BE2C (cell line): ENCODE data around the gene ESRRA.

Experiments used
- DNase-seq: peaks from one replicate; pipeline ENCODE4 v3.0.0-alpha.2; 2020
- H3K27me3 ChIP-seq: fragments of 250-450 bp; sonication (Bioruptor Pico); 2 replicates; pipeline ENCODE4 v1.5.1; 2020; ENCODE audit warnings: mild to moderate bottlenecking
- H3K36me3 ChIP-seq: fragments of 250-450 bp; sonication (Bioruptor Pico); 2 replicates; pipeline ENCODE4 v1.5.1; 2020; ENCODE audit warnings: mild to moderate bottlenecking
- H3K4me1 ChIP-seq: fragments of 250-450 bp; sonication (Bioruptor Pico); 2 replicates; pipeline ENCODE4 v1.5.1; 2020
- H3K4me3 ChIP-seq: 2 replicates; pipeline ENCODE4 v1.5.1; 2011; ENCODE audit warnings: low read depth, low read length
- H3K9me3 ChIP-seq: fragments of 250-450 bp; sonication (Bioruptor Pico); 2 replicates; pipeline ENCODE4 v1.5.1; 2020
- TF ChIP-seq, protein P1 (sequence below): IDR thresholded peaks from 2 replicates; pipeline ENCODE4 v1.5.1; 2012; ENCODE audit warnings: mild to moderate bottlenecking, low read depth, low read length

Gene ESRRA

DNA sequence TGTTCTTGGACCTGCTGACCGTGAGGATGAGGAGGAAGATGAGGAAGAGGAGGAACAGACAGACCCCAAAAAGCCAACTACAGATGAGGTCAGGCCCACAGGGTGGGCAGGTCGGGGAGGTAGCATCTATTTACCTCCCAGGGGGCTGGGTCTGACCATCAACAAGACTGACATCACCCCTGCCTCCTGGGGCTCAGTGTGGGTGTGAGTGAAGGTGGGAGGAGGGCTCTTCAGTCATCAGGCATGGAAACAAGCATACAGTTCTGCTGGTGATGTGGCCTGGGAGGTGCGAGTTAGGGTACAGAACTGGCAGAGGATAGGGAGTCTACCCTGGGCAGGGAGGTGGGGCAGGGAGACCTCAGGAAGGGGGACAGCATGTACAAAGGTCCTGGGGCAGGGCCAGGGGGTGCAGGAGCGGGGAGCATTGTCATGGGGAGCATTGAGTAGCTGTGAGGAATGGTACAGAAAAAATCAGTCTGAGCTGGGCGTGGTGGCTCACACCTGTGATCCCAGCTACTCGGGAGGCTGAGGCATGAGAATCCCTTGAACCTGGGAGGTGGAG, 45.1 kb upstream of the ESRRA start:
- peaks cover 3% of the 10 kb centered on the region for H3K36me3 ChIP-seq

GRCh38 chr11:64261556-64262080, 43.7 kb upstream of the ESRRA start:
- H3K4me3 ChIP-seq, result no peak overlapping the region
- H3K36me3 ChIP-seq, result peaks cover 6% of the 10 kb centered on the region
- no peaks in the 10 kb centered on the region for H3K9me3 ChIP-seq
- H3K4me1 ChIP-seq, result peaks cover 16% of the 10 kb centered on the region
- TF ChIP-seq, protein P1, sequence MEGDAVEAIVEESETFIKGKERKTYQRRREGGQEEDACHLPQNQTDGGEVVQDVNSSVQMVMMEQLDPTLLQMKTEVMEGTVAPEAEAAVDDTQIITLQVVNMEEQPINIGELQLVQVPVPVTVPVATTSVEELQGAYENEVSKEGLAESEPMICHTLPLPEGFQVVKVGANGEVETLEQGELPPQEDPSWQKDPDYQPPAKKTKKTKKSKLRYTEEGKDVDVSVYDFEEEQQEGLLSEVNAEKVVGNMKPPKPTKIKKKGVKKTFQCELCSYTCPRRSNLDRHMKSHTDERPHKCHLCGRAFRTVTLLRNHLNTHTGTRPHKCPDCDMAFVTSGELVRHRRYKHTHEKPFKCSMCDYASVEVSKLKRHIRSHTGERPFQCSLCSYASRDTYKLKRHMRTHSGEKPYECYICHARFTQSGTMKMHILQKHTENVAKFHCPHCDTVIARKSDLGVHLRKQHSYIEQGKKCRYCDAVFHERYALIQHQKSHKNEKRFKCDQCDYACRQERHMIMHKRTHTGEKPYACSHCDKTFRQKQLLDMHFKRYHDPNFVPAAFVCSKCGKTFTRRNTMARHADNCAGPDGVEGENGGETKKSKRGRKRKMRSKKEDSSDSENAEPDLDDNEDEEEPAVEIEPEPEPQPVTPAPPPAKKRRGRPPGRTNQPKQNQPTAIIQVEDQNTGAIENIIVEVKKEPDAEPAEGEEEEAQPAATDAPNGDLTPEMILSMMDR, result no peak
- H3K27me3 ChIP-seq, result no peaks in the 10 kb centered on the region
- no peak for DNase-seq

More for the DNA sequence above, 45.1 kb upstream of the ESRRA start:
- H3K9me3 ChIP-seq, result no peaks in the 10 kb centered on the region
- no peaks in the 10 kb centered on the region for H3K27me3 ChIP-seq
- H3K4me1 ChIP-seq, result peaks cover 16% of the 10 kb centered on the region
- no peak for DNase-seq
- H3K4me3 ChIP-seq, result no peak overlapping the region
- TF ChIP-seq, protein P1, result no peak

DNA sequence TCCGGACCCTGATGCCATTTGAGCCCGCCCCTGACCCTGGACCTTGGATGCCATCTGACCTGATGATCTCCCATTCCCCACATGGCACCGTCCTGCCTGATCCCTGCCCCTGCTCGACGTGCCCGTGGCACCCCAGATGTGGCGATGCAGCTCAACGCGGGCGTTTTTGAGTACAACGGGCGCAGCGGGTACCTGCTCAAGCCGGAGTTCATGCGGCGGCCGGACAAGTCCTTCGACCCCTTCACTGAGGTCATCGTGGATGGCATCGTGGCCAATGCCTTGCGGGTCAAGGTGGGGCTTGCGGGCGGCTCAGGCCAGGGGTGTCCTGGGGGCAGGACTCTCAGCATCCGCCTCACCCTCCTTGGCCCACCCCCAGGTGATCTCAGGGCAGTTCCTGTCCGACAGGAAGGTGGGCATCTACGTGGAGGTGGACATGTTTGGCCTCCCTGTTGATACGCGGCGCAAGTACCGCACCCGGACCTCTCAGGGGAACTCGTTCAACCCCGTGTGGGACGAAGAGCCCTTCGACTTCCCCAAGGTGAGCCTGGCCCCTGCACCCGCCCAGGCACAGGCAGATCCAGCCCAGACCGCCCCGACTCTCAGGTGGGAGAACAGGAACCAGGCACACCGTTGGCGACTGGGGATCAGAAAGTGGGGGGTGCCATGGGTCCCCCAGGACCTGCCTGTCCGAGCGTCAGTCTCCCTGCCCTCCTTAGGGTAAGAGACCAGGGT, 42.9 kb upstream of the ESRRA start:
- Histone ChIP-seq H3K4me3 (no peak overlapping the region), H3K27me3 (no peaks in the 10 kb centered on the region), H3K4me1 (peaks cover 16% of the 10 kb centered on the region), H3K9me3 (no peaks in the 10 kb centered on the region), H3K36me3 (peaks cover 6% of the 10 kb centered on the region)
- DNase-seq, result no peak
- TF ChIP-seq, protein P1, result no peak

DNA sequence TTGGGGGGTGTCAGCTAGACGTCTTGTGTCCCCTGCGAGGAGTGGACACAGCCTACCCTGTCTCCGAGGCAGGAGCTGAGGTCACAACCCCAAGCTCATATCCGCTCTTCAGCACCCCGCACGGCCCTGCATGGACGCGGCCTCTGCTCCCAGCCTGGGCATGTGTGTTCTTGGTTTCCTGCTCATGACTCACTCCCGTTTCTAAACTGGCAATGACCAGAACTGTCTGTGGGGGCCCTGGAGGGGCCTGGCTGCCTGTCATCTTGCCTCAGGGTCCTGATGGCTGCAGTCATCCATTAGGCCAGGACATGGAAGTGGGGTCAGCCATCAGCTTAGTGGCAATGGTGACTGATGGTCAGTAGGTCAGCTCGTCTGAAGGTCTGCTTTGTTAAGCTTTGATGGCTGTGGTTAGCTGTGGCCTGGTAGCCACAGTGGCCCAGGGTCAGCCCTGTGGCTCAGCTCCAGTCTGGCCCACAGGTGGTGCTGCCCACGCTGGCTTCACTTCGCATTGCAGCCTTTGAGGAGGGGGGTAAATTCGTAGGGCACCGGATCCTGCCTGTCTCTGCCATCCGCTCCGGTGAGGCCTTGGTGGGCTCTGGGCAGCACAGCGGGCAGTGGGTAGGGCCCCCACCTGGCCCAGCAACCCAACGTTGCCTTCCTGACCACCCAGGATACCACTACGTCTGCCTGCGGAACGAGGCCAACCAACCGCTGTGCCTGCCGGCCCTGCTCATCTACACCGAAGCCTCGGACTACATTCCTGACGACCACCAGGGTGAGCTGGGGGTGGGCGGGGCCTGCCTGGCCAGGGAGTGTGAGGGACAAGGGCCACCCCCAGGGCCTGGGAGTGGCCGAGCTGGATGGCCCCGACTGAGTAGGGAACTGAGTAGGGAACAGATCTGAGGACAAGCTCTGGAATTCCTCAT, 42.0 kb upstream of the ESRRA start:
- H3K27me3 ChIP-seq, result no peaks in the 10 kb centered on the region
- no peaks in the 10 kb centered on the region for H3K9me3 ChIP-seq
- peaks cover 19% of the 10 kb centered on the region for H3K4me1 ChIP-seq
- H3K4me3 ChIP-seq, result no peak overlapping the region
- no peak for DNase-seq
- peaks cover 6% of the 10 kb centered on the region for H3K36me3 ChIP-seq
- TF ChIP-seq, protein P1, result no peak

- no peaks in the 10 kb centered on the region for H3K27me3 ChIP-seq
- TF ChIP-seq, protein P1, result no peak
- H3K4me1 ChIP-seq, result peaks cover 21% of the 10 kb centered on the region
- DNase-seq, result no peak
- no peaks in the 10 kb centered on the region for H3K9me3 ChIP-seq
- H3K36me3 ChIP-seq, result peaks cover 3% of the 10 kb centered on the region
- H3K4me3 ChIP-seq, result no peak overlapping the region
Observed at GRCh38 chr11:64263947-64264317, 41.4 kb upstream of the ESRRA start.
